IMR-90 (cell line): ENCODE results near the gene LDLRAD3.

Source experiments
- CEBPB ChIP-seq: IDR thresholded peaks from 2 replicates; pipeline ENCODE4 v1.6.1; 2012; ENCODE audit warnings: low read depth, low read length, improper control_type of control experiment
- CTCF ChIP-seq: conservative IDR thresholded peaks from 2 replicates; pipeline ENCODE4 v1.5.1; 2012; ENCODE audit warnings: mild to moderate bottlenecking, low read depth, low read length, improper control_type of control experiment
- ELK1 ChIP-seq: fragments of 150-350 bp; IDR thresholded peaks from 2 replicates; pipeline ENCODE4 v1.6.1; 2016; ENCODE audit warnings: low read depth, mild to moderate bottlenecking, low read length, moderate library complexity, borderline replicate concordance
- RCOR1 ChIP-seq: IDR thresholded peaks from 2 replicates; pipeline ENCODE4 v1.6.1; 2012; ENCODE audit warnings: mild to moderate bottlenecking, low read length, improper control_type of control experiment; ENCODE audit not compliant: insufficient replicate concordance

GRCh38 chr11:36057379-36058042 is 113.6 kb downstream of the LDLRAD3 start:
- TF ChIP-seq ELK1 (no peak), CTCF (no peak), RCOR1 (no peak), CEBPB (no peak)
